H1 (cell line): Measurements from ENCODE around the gene MEST.
"Not testable (repeated sequence)": the region's sequence is repeated elsewhere in the genome, so short reads cannot be mapped to it uniquely, and the experiment has no call there.

Experiments
- ASH2L ChIP-seq: fragments of 200-600, 300-600 bp; sonication (generic); IDR thresholded peaks from one replicate; pipeline ENCODE4 v1.7.1; 2017; ENCODE audit warnings: low read length
- EGR1 ChIP-seq: IDR thresholded peaks from 2 replicates; pipeline ENCODE4 v1.6.1; 2011; ENCODE audit warnings: low read depth, low read length, borderline replicate concordance
- GTF2F1 ChIP-seq: IDR thresholded peaks from 2 replicates; pipeline ENCODE4 v1.6.1; 2012; ENCODE audit warnings: low read depth, low read length, improper control_type of control experiment, borderline replicate concordance
- JUN ChIP-seq: IDR thresholded peaks from 2 replicates; pipeline ENCODE4 v1.6.1; 2011; ENCODE audit warnings: low read depth, mild to moderate bottlenecking, improper control_type of control experiment, low read length
- KDM5A ChIP-seq: fragments of 200-600 bp; IDR thresholded peaks from 2 replicates; pipeline ENCODE4 v1.7.1; 2012; ENCODE audit warnings: mild to moderate bottlenecking, low read length, inconsistent platforms, mixed read lengths
- POLR2A ChIP-seq, 2 experiments: IDR thresholded peaks; 1 replicate in 1 of 2; 2 replicates in 1 of 2; pipeline ENCODE4 v1.6.1; 2011; ENCODE audit warnings: low read depth in 2 of 2, low read length in 2 of 2, mild to moderate bottlenecking in 2 of 2; ENCODE audit errors: control extremely low read depth in 1 of 2
- RXRA ChIP-seq: IDR thresholded peaks from 2 replicates; pipeline ENCODE4 v1.6.1; 2011; ENCODE audit warnings: low read depth, mild to moderate bottlenecking, low read length, moderate library complexity; ENCODE audit not compliant: insufficient read depth
- TAF1 ChIP-seq: IDR thresholded peaks from 2 replicates; pipeline ENCODE4 v1.6.1; 2011; ENCODE audit warnings: mild to moderate bottlenecking, low read depth, low read length
- ZNF274 ChIP-seq: IDR thresholded peaks from 2 replicates; pipeline ENCODE4 v1.7.0; 2012; ENCODE audit warnings: low read length, borderline replicate concordance; ENCODE audit errors: extremely low read depth
- TF ChIP-seq, protein P1 (sequence below), 3 experiments: IDR thresholded peaks; 1 replicate in 2 of 3; 2 replicates in 1 of 3; pipeline versions ENCODE4 v1.5.1 to v1.6.1; 2011; ENCODE audit warnings: low read length in 3 of 3, mild to moderate bottlenecking in 3 of 3, inconsistent platforms in 2 of 3, low read depth in 1 of 3, moderate library complexity in 1 of 3; ENCODE audit not compliant: insufficient read depth in 1 of 3; ENCODE audit errors: control extremely low read depth in 1 of 3

GRCh38 chr7:130537894-130538293, 46.0 kb downstream of the MEST start:
- TF ChIP-seq EGR1; POLR2A (IDR thresholded peaks at IDR 0.05; ENCODE audit: control extremely low read depth in 1 of 2, low read depth in 2 of 2, low read length in 2 of 2); TAF1; RXRA; GTF2F1; KDM5A; ASH2L; ZNF274; JUN: not testable (repeated sequence)
- TF ChIP-seq, protein P1, sequence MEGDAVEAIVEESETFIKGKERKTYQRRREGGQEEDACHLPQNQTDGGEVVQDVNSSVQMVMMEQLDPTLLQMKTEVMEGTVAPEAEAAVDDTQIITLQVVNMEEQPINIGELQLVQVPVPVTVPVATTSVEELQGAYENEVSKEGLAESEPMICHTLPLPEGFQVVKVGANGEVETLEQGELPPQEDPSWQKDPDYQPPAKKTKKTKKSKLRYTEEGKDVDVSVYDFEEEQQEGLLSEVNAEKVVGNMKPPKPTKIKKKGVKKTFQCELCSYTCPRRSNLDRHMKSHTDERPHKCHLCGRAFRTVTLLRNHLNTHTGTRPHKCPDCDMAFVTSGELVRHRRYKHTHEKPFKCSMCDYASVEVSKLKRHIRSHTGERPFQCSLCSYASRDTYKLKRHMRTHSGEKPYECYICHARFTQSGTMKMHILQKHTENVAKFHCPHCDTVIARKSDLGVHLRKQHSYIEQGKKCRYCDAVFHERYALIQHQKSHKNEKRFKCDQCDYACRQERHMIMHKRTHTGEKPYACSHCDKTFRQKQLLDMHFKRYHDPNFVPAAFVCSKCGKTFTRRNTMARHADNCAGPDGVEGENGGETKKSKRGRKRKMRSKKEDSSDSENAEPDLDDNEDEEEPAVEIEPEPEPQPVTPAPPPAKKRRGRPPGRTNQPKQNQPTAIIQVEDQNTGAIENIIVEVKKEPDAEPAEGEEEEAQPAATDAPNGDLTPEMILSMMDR (IDR thresholded peaks at IDR 0.05; ENCODE audit: control extremely low read depth in 1 of 3, insufficient read depth in 1 of 3, low read depth in 1 of 3, low read length in 3 of 3) = not testable (repeated sequence)
